SU-DHL-6 (cell line): ENCODE data around the gene SERPINA6.
"Not testable (repeated sequence)": the region's sequence is repeated elsewhere in the genome, so short reads cannot be mapped to it uniquely, and the experiment has no call there.

Source experiments
- H2AFZ ChIP-seq: fragments of 200-600 bp; sonication (generic); 2 replicates; pipeline ENCODE4 v1.6.1; 2014; ENCODE audit warnings: low read depth, mild to moderate bottlenecking, moderate library complexity, mixed read lengths, antibody characterized with exemption, low read length; ENCODE audit not compliant: severe bottlenecking
- H3F3A ChIP-seq: fragments of 200-600 bp; shearing (Covaris generic); 2 replicates; pipeline ENCODE4 v1.6.0; 2016; ENCODE audit warnings: antibody characterized with exemption, mild to moderate bottlenecking; ENCODE audit not compliant: insufficient read depth
- H3K27ac ChIP-seq: fragments of 200-600 bp; sonication (generic); 2 replicates; pipeline ENCODE4 v1.5.1; 2016; ENCODE audit warnings: low read depth, mild to moderate bottlenecking, low read length, moderate library complexity, mixed read lengths
- H3K27me3 ChIP-seq: fragments of 200-600 bp; sonication (generic), shearing (Covaris generic); 2 replicates; pipeline ENCODE4 v1.6.0; 2014; ENCODE audit warnings: mild to moderate bottlenecking, low read length
- H3K36me3 ChIP-seq: fragments of 200-600 bp; sonication (generic); 2 replicates; pipeline ENCODE4 v1.6.1; 2014; ENCODE audit warnings: mild to moderate bottlenecking, low read length, mixed read lengths
- H3K4me2 ChIP-seq: fragments of 300-600, 200-600 bp; shearing (Covaris generic), sonication (generic); 2 replicates; pipeline ENCODE4 v1.6.0; 2014; ENCODE audit warnings: low read length, low read depth, mild to moderate bottlenecking; ENCODE audit not compliant: poor library complexity, severe bottlenecking
- H3K4me3 ChIP-seq: fragments of 200-600 bp; sonication (generic); 2 replicates; pipeline ENCODE4 v1.5.1; 2014; ENCODE audit warnings: antibody characterized with exemption, low read length, mild to moderate bottlenecking, mixed read lengths; ENCODE audit not compliant: insufficient read depth, poor library complexity, severe bottlenecking
- H3K79me2 ChIP-seq: fragments of 200-600 bp; sonication (generic); 2 replicates; pipeline ENCODE4 v1.6.1; 2014; ENCODE audit warnings: mild to moderate bottlenecking, low read length, moderate library complexity; ENCODE audit not compliant: insufficient read depth
- H3K9ac ChIP-seq: fragments of 200-600 bp; sonication (generic); 2 replicates; pipeline ENCODE4 v1.7.0; 2014; ENCODE audit warnings: mild to moderate bottlenecking, low read length
- H3K9me2 ChIP-seq: fragments of 200-600 bp; sonication (generic); replicated peaks from 2 replicates; pipeline ENCODE4 v1.6.1; 2014; ENCODE audit warnings: low read length; ENCODE audit not compliant: insufficient read depth
- H3K9me3 ChIP-seq: fragments of 200-600 bp; sonication (generic); 2 replicates; pipeline ENCODE4 v1.6.1; 2014; ENCODE audit warnings: low read length, mixed read lengths; ENCODE audit not compliant: insufficient read depth
- H4K20me1 ChIP-seq: fragments of 200-600 bp; sonication (generic); 2 replicates; pipeline ENCODE4 v1.6.1; 2014; ENCODE audit warnings: low read depth, mild to moderate bottlenecking, antibody characterized with exemption, low read length, moderate library complexity, mixed read lengths
- CTCF ChIP-seq: fragments of 200-600 bp; sonication (generic); IDR thresholded peaks from one replicate; pipeline ENCODE4 v1.5.1; 2017; ENCODE audit warnings: antibody characterized with exemption, mild to moderate bottlenecking, low read length, moderate library complexity; ENCODE audit not compliant: insufficient read depth, poor library complexity, severe bottlenecking
- EZH2phosphoT487 ChIP-seq: fragments of 200-600 bp; sonication (generic), shearing (Covaris generic); conservative IDR thresholded peaks from 2 replicates; pipeline ENCODE4 v1.6.1; 2018; ENCODE audit warnings: mild to moderate bottlenecking, antibody characterized with exemption, low read length, moderate library complexity, mixed read lengths

SERPINA6 gene

DNA sequence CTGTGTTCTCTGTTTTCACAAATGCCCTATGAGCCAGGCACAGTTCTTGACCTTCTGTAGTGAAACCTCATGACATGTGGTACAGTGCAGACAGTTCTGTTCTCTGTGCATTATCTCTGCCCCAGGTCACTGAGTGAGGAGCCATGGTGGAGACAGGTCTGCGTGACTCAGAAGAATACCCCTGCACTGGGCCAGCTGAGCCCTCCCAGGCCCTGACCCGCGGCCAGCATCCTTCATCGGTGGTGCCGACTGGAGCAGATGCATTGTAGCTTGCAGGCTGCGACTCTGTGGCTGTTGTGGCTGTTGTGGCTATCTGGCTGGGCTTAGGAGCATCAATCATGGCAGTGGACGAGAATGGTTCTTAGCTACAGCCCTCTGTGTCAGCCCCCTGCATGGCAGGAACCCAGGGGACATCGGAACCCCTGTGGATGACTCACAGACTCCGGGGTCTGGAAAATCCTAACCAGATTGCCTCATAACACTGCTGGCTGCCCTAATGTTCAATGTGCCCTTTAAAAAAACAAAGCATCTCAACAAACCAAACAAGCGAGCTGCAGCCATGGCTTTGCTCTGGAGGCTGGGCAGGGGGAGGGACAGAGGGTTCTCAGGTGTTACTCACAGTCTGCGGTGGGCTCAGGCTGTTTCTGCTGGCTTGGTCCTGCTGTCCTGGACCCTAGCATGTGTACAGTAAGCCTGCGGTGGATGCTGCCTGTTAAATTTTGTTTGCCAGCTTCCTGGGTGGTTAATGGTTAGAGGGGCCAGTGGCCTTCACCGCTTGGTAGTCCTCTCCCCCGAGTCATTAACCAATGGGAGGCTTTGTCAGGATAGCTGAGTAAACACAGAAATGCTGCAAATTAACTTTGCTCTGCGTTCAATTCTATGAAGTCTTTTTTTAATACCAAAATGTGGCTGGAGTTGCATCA, at the start of gene SERPINA6:
Gene SERPINA6, minus strand, starts transcription at position 689 of the 923 bp plus-strand sequence. CDS start 8,688 bp downstream, outside the sequence.
- H2AFZ ChIP-seq = no peak within 1 kb of the TSS
- no peak within 1 kb of the TSS for H3K27ac ChIP-seq
- TF ChIP-seq CTCF = no peak
- no peak for TF ChIP-seq EZH2phosphoT487
- no peaks in the 10 kb centered on the region for H3K27me3 ChIP-seq
- H3K9me2 ChIP-seq = no peaks in the 10 kb centered on the region
- no peaks in the 10 kb centered on the region for H4K20me1 ChIP-seq
- H3K9ac ChIP-seq = no peak within 1 kb of the TSS
- H3K36me3 ChIP-seq = no peaks in the 10 kb centered on the region
- H3K4me2 ChIP-seq = no peak within 1 kb of the TSS
- H3K79me2 ChIP-seq = no peaks in the 10 kb centered on the region
- H3F3A ChIP-seq = no peaks in the 10 kb centered on the region
- H3K9me3 ChIP-seq = no peaks in the 10 kb centered on the region
- H3K4me3 ChIP-seq = no peak within 1 kb of the TSS

- Histone ChIP-seq H3K4me2 (no peak overlapping the region), H4K20me1 (no peaks in the 10 kb centered on the region), H3K9me2 (no peaks in the 10 kb centered on the region), H3F3A (no peaks in the 10 kb centered on the region), H3K9ac (no peak overlapping the region), H3K36me3 (no peaks in the 10 kb centered on the region), H2AFZ (no peak overlapping the region), H3K4me3 (no peak overlapping the region), H3K9me3 (no peaks in the 10 kb centered on the region), H3K27ac (no peak overlapping the region), H3K27me3 (no peaks in the 10 kb centered on the region), H3K79me2 (no peaks in the 10 kb centered on the region)
- TF ChIP-seq EZH2phosphoT487 (no peak), CTCF (peak; percentile 50)
Observed at GRCh38 chr14:94372021-94372605, 49.0 kb upstream of the SERPINA6 start.

- H3K27ac ChIP-seq = no peak overlapping the region
- no peak overlapping the region for H3K9ac ChIP-seq
- no peaks in the 10 kb centered on the region for H3K27me3 ChIP-seq
- no peak overlapping the region for H3K4me3 ChIP-seq
- no peaks in the 10 kb centered on the region for H3K36me3 ChIP-seq
- H4K20me1 ChIP-seq = no peaks in the 10 kb centered on the region
- H3K4me2 ChIP-seq = no peak overlapping the region
- no peaks in the 10 kb centered on the region for H3F3A ChIP-seq
- H3K79me2 ChIP-seq = no peaks in the 10 kb centered on the region
- H2AFZ ChIP-seq = no peak overlapping the region
- no peaks in the 10 kb centered on the region for H3K9me3 ChIP-seq
- H3K9me2 ChIP-seq = no peaks in the 10 kb centered on the region
- TF ChIP-seq CTCF (no peak), EZH2phosphoT487 (no peak)
Observed at GRCh38 chr14:94370524-94370910, 47.4 kb upstream of the SERPINA6 start.

- not testable (repeated sequence) for H3K27ac ChIP-seq, H4K20me1 ChIP-seq, H3K36me3 ChIP-seq
Observed at GRCh38 chr14:94369766-94370523, 46.8 kb upstream of the SERPINA6 start.

More at GRCh38 chr14:94369766-94370523, 46.8 kb upstream of the SERPINA6 start:
- not testable (repeated sequence) for H3K9me3 ChIP-seq, H3F3A ChIP-seq, H3K27me3 ChIP-seq, H3K9me2 ChIP-seq, H3K4me2 ChIP-seq, H3K9ac ChIP-seq, H3K79me2 ChIP-seq, H2AFZ ChIP-seq, H3K4me3 ChIP-seq
